GM19468 (cell line): Measurements from ENCODE around the gene RUFY3.
"Not testable (repeated sequence)": the region's sequence is repeated elsewhere in the genome, so short reads cannot be mapped to it uniquely, and the experiment has no call there.

Source experiments
- ATAC-seq: cut with Tn5 transposase; IDR thresholded peaks from one replicate; pipeline ENCODE4 v1.9.1; 2021; ENCODE audit warnings: mild to moderate bottlenecking, moderate library complexity, moderate number of reproducible peaks; ENCODE audit not compliant: unreplicated experiment; ENCODE audit errors: extremely low read depth

RUFY3 gene

GRCh38 chr4:70838666-70839588 is 117.2 kb downstream of the RUFY3 start:
- peak; percentile 21 for ATAC-seq

- peak; percentile 21 for ATAC-seq
Observed at GRCh38 chr4:70839589-70840093, 117.9 kb downstream of the RUFY3 start, which contains the start of gene GRSF1. Gene GRSF1, minus strand, starts transcription at chr4:70839890. Its CDS starts 63 bp downstream, at chr4:70839827.

DNA sequence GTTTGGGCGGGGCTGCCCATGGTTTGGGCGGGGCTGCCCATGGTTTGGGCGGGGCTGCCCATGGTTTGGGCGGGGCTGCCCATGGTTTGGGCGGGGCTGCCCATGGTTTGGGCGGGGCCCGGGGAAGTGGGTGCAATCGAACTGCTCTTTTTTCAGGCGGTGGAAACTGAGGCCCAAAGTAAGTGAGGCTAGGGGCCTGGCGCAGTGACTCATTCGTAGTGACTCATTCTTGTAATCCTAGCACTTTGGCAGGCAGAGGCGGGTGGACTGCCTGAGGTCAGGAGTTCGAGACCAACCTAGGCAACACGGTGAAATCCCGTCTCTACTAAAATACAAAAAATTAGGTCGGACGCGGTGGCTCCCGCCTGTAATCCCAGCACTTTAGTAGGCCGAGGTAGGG is 118.4 kb downstream of the RUFY3 start:
- not testable (repeated sequence) for ATAC-seq

- not testable (repeated sequence) for ATAC-seq
Observed at GRCh38 chr4:70840631-70841030, 118.9 kb downstream of the RUFY3 start.

DNA sequence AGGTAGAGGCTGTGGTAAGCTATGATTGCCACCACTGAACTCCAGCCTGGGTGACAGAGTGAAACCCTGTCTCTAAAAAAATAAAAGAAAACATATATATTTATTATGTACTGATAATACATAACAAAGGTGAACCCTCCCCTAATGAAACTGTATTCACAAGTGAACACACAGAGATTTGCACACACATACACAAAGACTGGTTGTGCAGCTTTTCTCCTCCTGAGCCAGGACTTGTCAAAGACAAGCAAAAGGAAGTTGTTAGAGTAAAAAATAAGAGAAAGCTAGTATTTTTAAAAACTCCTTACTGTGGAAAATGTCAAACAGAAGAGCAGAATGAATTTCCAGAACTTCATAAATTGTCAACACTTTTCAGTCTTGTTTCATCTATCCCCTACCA is 119.4 kb downstream of the RUFY3 start:
- no peak for ATAC-seq

DNA sequence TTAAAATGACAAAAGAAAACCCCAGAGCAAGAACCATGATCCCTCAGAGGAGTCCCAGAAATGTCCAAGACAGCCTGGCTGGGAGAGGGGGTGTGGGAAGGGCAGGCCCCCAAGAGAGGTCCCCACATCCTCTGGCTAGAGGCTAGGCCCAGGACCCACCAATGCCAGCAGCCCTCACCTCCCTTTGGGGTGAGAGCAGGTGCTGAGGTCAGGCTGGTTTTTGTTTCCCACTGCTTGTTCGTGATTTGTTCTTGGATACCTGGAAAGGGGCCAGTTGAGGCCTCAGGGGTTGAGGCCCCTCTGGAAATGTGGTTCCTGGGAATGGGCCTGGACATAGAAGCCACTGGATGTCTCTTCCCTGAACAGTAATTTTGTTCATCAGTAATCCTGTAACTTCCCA is 120.2 kb downstream of the RUFY3 start:
- ATAC-seq: no peak

- no peak for ATAC-seq
Observed at GRCh38 chr4:70842761-70843435, 121.1 kb downstream of the RUFY3 start.

- ATAC-seq: peak; percentile 20
Observed at GRCh38 chr4:70844180-70844579, 122.4 kb downstream of the RUFY3 start.

DNA sequence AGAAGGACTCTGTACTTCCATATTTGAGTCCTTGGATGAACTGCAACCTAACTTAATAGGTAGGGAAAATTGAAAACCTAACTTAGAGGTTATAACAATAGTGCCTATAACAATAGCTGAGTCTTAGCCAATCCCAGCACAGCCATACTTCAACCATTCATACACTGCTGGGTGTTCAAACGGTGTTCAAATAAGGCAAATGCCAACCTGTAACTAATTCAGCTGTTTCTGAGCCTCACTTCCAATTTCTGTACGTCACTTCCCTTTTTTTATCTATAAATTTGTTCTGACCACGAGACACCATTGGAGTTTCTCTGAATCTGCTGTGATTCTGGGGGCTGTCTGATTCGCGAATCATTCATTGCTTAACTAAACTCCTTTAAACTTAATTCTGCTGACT is 127.5 kb downstream of the RUFY3 start:
- ATAC-seq: no peak

- ATAC-seq: no peak
Observed at GRCh38 chr4:70855464-70855863, 133.7 kb downstream of the RUFY3 start.
